ENCODE data around the gene FOLR3. TPM values are rescaled to one million over a fixed set of nuclear protein-coding genes. Genes with fewer than 3 reads are reported as not detected.

The FOLR3 gene
- total and polyA plus RNA-seq, 9 of the 15 experiments (the other 6 are each of a cell fraction or from before 2014, with no cell fraction given): not detected

DNA sequence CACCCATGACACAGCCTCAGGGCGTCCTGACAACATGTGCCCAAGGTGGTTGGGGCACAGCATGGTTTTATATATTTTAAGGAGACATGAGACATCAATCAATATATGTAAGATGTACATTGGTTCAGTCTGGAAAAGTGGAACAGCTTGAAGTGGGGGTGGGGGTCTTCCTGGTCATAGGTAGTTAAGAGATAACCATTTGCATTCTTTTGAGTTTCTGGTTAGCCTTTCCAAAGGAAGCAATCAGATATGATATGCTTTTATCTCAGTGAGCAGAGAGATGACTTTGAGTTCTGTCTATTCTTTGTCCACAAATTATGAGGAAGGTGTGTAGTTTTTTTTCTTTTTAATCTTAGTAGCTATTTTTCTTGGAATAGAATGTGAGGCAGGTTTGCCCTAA, 12.9 kb upstream of the FOLR3 start:
- CTCF ChIA-PET (ENCODE audit: low intra/inter-chr PET ratio): no interaction called here
- TF ChIP-seq EP300 (IDR thresholded peaks at IDR 0.05; ENCODE audit: low read length): peak; percentile 46; the same call in 1 of the 2 replicates
- TF ChIP-seq DPF2 (IDR thresholded peaks at IDR 0.05): peak; percentile 67
- TF ChIP-seq, protein P1, sequence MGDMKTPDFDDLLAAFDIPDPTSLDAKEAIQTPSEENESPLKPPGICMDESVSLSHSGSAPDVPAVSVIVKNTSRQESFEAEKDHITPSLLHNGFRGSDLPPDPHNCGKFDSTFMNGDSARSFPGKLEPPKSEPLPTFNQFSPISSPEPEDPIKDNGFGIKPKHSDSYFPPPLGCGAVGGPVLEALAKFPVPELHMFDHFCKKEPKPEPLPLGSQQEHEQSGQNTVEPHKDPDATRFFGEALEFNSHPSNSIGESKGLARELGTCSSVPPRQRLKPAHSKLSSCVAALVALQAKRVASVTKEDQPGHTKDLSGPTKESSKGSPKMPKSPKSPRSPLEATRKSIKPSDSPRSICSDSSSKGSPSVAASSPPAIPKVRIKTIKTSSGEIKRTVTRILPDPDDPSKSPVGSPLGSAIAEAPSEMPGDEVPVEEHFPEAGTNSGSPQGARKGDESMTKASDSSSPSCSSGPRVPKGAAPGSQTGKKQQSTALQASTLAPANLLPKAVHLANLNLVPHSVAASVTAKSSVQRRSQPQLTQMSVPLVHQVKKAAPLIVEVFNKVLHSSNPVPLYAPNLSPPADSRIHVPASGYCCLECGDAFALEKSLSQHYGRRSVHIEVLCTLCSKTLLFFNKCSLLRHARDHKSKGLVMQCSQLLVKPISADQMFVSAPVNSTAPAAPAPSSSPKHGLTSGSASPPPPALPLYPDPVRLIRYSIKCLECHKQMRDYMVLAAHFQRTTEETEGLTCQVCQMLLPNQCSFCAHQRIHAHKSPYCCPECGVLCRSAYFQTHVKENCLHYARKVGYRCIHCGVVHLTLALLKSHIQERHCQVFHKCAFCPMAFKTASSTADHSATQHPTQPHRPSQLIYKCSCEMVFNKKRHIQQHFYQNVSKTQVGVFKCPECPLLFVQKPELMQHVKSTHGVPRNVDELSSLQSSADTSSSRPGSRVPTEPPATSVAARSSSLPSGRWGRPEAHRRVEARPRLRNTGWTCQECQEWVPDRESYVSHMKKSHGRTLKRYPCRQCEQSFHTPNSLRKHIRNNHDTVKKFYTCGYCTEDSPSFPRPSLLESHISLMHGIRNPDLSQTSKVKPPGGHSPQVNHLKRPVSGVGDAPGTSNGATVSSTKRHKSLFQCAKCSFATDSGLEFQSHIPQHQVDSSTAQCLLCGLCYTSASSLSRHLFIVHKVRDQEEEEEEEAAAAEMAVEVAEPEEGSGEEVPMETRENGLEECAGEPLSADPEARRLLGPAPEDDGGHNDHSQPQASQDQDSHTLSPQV (IDR thresholded peaks at IDR 0.05): no peak
- TF ChIP-seq ESRRA (IDR thresholded peaks at IDR 0.05; ENCODE audit: borderline replicate concordance, low read depth): peak; percentile 6; the same call in 1 of the 2 replicates
- TF ChIP-seq, protein P2, sequence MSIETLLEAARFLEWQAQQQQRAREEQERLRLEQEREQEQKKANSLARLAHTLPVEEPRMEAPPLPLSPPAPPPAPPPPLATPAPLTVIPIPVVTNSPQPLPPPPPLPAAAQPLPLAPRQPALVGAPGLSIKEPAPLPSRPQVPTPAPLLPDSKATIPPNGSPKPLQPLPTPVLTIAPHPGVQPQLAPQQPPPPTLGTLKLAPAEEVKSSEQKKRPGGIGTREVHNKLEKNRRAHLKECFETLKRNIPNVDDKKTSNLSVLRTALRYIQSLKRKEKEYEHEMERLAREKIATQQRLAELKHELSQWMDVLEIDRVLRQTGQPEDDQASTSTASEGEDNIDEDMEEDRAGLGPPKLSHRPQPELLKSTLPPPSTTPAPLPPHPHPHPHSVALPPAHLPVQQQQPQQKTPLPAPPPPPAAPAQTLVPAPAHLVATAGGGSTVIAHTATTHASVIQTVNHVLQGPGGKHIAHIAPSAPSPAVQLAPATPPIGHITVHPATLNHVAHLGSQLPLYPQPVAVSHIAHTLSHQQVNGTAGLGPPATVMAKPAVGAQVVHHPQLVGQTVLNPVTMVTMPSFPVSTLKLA (conservative IDR thresholded peaks at IDR 0.05): 0 out of 4 replicates have a peak, but pooled peaks of 1 of the 2 experiments have one; percentile 11
- TF ChIP-seq, protein P3, sequence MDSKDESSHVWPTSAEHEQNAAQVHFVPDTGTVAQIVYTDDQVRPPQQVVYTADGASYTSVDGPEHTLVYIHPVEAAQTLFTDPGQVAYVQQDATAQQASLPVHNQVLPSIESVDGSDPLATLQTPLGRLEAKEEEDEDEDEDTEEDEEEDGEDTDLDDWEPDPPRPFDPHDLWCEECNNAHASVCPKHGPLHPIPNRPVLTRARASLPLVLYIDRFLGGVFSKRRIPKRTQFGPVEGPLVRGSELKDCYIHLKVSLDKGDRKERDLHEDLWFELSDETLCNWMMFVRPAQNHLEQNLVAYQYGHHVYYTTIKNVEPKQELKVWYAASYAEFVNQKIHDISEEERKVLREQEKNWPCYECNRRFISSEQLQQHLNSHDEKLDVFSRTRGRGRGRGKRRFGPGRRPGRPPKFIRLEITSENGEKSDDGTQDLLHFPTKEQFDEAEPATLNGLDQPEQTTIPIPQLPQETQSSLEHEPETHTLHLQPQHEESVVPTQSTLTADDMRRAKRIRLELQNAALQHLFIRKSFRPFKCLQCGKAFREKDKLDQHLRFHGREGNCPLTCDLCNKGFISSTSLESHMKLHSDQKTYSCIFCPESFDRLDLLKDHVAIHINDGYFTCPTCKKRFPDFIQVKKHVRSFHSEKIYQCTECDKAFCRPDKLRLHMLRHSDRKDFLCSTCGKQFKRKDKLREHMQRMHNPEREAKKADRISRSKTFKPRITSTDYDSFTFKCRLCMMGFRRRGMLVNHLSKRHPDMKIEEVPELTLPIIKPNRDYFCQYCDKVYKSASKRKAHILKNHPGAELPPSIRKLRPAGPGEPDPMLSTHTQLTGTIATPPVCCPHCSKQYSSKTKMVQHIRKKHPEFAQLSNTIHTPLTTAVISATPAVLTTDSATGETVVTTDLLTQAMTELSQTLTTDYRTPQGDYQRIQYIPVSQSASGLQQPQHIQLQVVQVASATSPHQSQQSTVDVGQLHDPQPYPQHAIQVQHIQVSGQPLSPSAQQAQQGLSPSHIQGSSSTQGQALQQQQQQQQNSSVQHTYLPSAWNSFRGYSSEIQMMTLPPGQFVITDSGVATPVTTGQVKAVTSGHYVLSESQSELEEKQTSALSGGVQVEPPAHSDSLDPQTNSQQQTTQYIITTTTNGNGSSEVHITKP (IDR thresholded peaks at IDR 0.05; ENCODE audit: partially characterized antibody): peak; percentile 51
- TF ChIP-seq SOX6 (IDR thresholded peaks at IDR 0.05): peak; percentile 73
- TF ChIP-seq RCOR1 (IDR thresholded peaks at IDR 0.05; ENCODE audit: borderline replicate concordance in 1 of 2, low read depth in 2 of 2, low read length in 2 of 2): peak in 1 of 2 experiments; percentile 52; a peak in 1 of 4 replicates
- TF ChIP-seq TAL1 (IDR thresholded peaks at IDR 0.05): peak; percentile 61; the same call in 1 of the 2 replicates
- TF ChIP-seq, protein P4, sequence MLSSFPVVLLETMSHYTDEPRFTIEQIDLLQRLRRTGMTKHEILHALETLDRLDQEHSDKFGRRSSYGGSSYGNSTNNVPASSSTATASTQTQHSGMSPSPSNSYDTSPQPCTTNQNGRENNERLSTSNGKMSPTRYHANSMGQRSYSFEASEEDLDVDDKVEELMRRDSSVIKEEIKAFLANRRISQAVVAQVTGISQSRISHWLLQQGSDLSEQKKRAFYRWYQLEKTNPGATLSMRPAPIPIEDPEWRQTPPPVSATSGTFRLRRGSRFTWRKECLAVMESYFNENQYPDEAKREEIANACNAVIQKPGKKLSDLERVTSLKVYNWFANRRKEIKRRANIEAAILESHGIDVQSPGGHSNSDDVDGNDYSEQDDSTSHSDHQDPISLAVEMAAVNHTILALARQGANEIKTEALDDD (IDR thresholded peaks at IDR 0.05): peak; percentile 97
- 0 out of 2 replicates have a peak, but pooled peaks have one; percentile 26 for TF ChIP-seq LEF1 (IDR thresholded peaks at IDR 0.05)
- TF ChIP-seq FOSL1 (tag; conservative IDR thresholded peaks at IDR 0.05): 0 out of 2 replicates have a peak, but pooled peaks have one; percentile 13

More for the DNA sequence above, 12.9 kb upstream of the FOLR3 start:
- Histone ChIP-seq H3K4me1 (replicated peaks in 1 of 2; ENCODE audit: control insufficient read depth in 2 of 2, insufficient read depth in 2 of 2, low read length in 2 of 2) (peaks cover 25 to 30% of the 10 kb centered on the region in 2 experiments), H3K4me2 (ENCODE audit: insufficient read depth, low read length) (no peak overlapping the region), H3K9me1 (ENCODE audit: control insufficient read depth, insufficient read depth, low read length) (no peaks in the 10 kb centered on the region), H3K4me3 (no peak overlapping the region), H3K27ac (ENCODE audit: extremely low read depth, low read depth, low read length) (no peak overlapping the region), H2AFZ (ENCODE audit: low read depth, low read length) (no peak overlapping the region), H4K20me1 (replicated peaks; ENCODE audit: control insufficient read depth, insufficient read depth, low read length) (no peaks in the 10 kb centered on the region), H3K79me2 (ENCODE audit: control insufficient read depth, insufficient read depth, low read length) (no peaks in the 10 kb centered on the region), H3K9me3 (replicated peaks; ENCODE audit: control insufficient read depth, insufficient read depth, low read depth, low read length) (no peaks in the 10 kb centered on the region; the same call in 1 of the 2 replicates), H3K36me3 (ENCODE audit: control insufficient read depth, insufficient read depth, low read length) (no peaks in the 10 kb centered on the region), H3K27me3 (ENCODE audit: control insufficient read depth in 2 of 2, insufficient read depth in 2 of 2, low read length in 2 of 2) (no peaks in the 10 kb centered on the region), H3K9ac (ENCODE audit: insufficient read depth in 1 of 2, low read depth in 2 of 2, low read length in 2 of 2) (no peak overlapping the region)
- no peak for ATAC-seq
- POLR2A ChIA-PET: interaction anchor here (1.5 to 1.6 kb wide), 2 partner anchors 10 to 12 kb away, joined by 4 to 5 read pairs; partner anchors contain the start of gene ANAPC15
- in situ Hi-C loops (cut with MboI) (no loop called here), intact Hi-C loops (cut with micrococcal nuclease) (no loop called here)
- WGBS (ENCODE audit: insufficient coverage, low coverage, missing lambda C conversion rate): 33% methylated on average over 1 of the region's 1 CpG
- BruUV-seq (replicated peaks): no TSS peak
- no peak for FAIRE-seq
- DNase-seq (ENCODE audit: extremely low read depth in 1 of 4, low spot score in 3 of 4): no peak
